Activated naive CD4-positive, alpha-beta T cell (primary cell): ENCODE data around the gene CASZ1.

Experiments used
- DNase-seq, 4 experiments: peaks; one replicate each; lab custom pipeline; 2025; lab: John Stamatoyannopoulos, UW

The CASZ1 gene

DNA sequence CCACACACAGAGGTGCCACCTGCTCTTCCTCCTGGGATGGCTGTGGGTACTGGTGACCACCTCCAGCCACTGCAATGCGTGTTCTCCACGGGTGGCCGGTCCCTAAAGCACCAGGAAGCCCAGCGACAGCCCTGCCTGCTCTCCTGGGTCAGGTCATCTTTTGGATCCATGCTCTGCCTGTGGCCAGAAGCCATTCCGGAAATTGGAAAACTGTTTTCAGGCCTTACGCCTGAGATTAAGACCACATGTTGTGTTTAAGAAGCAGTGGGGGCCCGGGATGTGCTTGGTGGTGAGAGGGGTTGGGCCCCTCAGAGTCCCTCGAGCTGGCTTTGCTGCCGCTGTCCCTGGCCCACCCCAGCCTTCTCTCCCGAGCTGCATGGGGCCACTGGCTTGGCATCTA is 170.9 kb downstream of the CASZ1 start:
- DNase-seq, result no peak

DNA sequence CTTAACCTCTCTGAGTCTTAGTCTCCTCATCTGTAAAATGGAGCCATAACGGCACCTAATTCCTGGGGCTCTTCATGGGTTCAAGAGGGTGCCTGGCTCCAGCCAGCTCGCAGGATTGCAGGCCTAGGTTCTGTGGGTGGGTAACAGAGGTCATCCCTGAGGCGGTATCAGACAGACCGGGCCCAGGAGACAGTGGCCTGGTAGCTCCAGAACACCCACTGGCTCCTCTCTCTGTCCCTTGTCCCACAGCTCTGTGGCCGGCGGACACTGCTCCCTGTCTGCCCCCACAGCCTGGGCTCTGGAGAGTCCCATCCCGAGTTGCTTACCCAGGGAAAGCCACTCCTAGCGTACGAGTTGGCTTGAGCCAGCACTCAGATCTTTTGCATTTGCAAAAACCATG is 171.4 kb downstream of the CASZ1 start:
- DNase-seq, result no peak

DNA sequence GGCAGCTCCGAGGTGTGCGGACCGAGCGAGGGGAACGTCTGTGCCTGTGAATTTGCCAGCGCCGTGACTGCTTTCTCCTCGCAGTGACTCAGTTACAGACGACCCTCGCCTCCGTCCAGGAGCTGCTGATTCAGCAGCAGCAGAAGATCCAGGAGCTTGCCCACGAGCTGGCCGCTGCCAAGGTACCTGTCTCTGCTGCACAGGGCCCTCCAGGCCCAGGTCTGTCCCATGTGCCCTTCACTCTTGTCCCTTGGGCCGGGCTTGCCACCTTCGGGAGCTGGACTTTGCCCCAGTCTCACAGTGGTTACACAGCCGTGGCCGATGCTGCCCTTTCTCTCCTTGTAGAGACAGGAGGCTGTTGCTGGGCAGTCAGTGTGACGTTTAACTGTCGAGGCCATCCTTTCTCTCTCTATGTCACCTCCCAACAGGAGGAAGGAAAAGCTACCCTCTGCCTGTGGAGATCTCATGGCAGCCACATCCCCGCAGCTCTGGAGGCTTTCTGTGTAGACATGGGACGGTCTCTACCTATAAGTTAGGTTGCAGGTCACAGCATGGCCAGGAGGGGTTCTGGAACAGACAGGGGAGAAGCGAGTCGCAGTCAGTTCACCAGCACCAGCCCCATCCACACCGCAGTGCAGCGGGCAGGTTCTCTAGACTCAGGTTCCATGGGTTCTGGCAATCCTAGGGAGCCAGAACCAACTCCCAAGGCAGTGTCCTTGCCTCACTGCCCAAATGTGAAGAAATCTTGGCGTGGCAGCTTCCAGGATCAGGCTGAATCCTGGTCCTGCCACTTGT is 172.0 kb downstream of the CASZ1 start:
- DNase-seq, result no peak

DNA sequence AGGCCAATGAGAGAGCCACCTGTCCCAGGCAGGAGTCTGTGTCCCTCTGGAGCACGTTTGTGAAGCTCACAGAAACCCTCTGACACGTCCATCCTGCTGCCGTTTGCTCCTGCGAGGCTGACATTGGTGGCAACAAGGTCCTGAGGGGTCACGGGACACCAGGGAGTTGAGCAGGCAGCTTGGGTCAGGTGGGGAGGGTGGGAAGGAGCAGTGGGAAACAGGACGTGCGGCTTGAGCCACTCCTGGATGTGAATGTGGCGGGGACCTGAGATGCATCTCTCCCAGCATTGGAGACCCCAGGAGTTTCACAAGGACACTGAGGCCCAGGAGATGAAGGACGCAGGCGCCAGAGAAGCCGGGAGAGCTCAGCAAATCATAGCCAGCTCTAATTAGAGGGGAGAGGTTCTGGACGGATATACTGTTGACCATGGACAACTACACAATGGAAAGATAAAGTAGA is 172.7 kb downstream of the CASZ1 start:
- DNase-seq, result no peak

DNA sequence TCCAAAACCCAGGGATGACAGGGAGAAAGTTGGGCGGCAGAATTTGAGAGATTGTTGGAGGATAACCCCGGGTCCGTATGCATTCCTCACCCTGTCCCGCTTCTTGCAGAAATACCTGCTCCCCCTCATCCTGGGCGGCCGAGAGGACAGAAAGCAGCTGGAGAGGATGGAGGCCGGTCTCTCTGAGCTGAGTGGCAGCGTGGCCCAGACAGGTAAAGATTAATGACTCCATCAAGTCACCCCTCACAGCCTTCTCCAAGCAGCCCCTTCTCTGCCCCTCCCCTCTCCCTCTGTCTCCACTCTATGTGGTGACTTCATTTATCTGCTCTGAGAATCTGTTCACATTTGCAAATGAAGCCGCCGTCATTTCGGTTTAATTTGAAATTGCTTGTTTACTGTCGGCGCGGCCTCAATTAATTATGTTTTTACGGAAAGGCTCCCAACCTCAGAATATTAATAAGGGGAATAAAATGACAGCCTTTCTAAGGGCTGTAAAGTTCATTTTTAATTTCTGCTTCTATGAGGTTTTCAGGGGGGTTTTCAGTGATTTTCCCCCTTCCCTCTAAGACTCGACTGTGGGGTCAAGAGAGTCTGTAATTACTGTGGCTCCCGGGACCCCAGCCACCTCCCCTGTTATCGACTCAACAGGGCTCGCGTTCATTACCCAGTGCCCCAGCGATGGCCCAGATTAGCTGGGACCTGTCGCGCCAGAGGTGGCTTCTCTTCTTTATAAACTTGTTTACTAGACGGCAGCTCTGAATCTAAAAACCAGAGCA is 173.3 kb downstream of the CASZ1 start:
- no peak for DNase-seq

DNA sequence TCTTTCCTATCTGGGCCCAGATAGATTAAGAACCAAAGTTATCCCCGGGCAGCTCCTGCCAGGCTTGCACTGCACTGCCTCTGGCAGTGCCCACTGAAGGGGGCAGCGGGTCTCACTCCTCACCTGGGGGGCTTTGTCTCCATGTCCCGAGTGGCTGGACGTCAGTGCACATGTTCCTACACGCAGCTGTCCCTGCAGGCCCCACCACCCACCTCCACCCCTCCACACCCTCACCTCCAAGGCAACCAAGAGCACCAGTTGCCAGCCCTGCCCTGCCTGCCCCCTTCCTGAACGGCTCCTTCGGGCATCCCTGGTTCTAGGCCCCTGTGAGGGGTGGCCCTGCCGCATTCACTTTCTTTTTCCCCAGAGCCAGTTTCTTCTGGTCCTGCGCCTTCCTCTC is 174.5 kb downstream of the CASZ1 start:
- DNase-seq, result no peak

DNA sequence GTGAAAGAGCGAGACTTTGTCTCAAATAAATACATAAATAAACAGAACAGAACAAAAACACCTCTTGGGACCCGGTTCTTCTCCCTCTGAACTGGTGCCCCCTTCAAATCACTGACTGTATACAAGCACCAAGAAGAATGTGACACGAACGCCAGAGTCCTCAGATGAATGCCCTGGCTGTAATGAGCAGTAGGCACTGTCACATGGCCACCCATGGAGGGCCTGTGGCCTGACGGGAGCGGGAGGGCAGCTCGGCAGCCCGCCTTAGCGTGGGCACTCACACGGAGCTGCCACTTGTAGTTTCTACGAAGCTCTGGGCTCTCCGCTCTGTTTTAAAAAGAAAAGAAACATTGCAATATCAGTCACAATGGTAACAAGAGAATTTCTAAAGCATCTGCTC is 175.7 kb downstream of the CASZ1 start:
- no peak for DNase-seq

DNA sequence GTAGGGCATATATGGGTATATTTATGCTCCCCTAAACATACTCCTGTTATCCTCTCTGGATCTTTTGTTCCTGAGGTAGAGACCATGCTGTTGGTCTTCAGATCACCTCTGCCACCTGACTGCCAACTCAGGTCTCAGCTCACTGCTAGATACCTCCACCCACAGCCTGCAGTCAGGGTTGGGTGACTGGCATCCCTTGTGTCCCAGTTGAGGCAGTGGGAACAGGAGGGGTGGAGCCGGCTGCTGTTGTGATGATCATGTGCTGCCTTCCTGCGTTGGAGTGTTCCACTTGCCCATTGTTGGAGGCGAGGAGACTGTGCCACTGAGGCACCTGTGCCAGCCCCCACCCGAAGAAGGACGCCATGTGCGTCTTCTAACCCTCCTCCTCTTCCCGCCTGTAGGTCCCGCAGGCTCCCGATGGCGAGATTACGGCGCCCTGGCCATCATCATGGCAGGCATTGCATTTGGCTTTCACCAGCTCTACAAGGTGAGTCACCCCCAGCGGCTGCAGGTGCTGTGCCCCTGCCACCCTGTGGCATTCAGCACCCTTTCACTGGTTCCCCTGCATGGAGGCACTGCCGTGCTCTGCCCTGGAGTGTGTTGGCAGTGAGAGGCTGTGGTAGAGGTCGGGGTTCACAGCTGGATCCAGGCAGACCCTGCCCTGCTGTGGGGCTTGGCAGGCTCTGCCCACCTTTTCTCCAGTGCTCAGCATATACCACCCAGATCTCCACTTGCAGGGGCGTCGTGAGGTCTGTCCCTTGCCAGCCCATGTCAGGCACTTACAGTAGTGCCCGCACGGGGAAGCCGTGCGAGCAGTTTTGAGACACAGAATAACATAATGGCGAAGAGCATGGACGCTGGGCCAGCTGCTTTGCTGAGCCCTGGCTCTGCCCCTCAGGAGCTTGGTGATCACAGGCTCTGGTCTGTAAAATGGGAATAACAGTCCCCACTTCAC is 178.2 kb downstream of the CASZ1 start:
- no peak for DNase-seq

DNA sequence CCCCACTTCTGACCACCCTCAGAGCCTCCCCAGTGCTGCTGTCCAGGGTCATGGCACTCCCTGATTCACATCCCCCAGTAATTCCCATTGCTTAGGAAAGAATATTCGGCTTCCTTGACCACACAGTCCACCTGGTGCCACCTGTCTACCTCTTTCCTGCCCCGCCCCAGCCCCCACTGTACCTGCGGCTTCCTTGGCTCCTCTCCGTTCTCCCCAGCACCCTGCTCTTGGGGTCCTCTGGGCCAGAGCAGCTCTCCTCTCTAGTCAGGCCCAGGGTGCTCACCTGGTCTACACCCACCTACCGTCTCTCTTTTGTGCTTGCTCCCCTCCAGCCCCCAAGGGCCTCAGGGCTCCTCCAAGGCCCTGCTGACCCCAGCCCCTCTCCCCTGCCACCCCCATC is 179.1 kb downstream of the CASZ1 start:
- no peak for DNase-seq

DNA sequence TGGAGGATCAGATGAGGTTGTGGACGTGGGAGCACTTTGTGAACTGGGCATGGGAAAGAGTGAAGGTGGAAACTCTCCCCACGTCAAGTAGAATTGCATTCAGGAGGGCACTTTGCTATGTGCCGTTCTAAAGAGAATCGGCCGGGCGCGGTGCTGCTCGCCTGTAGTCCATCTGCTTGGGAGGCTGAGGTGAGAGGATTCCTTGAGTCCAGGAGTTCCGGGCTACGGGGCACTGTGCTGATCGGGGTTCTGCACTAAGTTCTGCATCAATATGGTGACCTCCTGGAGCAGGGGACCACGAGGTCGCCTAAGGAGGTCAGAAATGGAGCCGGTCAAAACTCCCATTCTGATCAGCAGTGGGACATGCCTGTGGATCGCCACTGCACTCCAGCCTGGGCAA is 179.8 kb downstream of the CASZ1 start:
- DNase-seq, result no peak

DNA sequence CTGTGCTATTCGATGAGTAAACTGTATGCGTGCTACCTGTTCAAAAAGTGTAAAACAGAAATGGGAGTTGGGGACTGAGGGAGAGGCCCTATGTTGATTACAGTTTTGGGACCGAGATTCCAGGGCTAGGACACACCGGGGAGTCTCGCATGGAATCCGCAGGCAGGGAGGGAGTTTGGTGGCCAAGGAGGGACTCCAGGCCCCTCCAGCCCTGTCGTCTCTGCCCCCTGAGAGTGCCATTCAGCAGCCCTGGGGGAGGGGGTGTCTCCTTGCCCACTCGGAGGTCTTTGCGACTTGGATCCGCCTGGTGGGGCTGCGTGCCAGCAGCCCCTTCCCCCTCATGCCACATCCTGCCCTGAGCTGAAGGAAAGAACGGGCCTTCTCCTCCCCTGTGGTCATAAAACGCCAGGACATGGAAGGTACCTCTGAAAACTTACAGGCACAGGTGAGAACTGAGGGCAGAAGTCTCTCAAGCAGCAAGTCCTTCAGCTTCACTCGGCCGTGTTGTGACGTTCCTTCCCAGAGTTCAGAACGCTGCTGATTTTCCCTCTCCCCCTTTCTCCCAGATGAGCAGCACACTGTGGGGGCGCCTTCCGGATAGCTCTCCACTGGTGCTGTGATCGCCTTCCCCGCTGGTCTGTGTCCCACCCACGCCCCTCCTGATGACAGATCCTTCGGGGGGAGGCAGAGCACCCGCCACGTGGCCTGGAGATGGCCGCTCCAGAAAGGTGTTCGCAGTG is 180.3 kb downstream of the CASZ1 start:
- no peak for DNase-seq

DNA sequence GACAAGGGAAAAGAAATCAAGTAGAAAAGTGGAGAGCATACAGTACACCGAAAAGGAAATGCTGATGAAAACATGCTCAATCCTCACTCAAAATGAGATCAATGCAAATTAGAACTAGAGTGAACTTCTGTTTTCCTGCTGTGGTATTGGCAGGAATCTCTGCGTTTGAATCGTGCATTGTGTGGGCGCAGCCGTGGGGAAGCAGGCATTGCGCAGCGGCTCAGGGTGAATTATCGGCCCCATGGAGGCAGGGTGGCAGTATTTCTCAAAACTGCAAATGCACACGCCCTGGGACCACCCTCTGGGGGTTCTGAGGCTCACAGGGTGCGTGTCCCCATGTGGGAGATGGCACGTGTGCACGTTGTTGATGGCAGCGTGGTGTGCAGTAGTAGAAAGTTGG is 181.1 kb downstream of the CASZ1 start:
- DNase-seq, result no peak

DNA sequence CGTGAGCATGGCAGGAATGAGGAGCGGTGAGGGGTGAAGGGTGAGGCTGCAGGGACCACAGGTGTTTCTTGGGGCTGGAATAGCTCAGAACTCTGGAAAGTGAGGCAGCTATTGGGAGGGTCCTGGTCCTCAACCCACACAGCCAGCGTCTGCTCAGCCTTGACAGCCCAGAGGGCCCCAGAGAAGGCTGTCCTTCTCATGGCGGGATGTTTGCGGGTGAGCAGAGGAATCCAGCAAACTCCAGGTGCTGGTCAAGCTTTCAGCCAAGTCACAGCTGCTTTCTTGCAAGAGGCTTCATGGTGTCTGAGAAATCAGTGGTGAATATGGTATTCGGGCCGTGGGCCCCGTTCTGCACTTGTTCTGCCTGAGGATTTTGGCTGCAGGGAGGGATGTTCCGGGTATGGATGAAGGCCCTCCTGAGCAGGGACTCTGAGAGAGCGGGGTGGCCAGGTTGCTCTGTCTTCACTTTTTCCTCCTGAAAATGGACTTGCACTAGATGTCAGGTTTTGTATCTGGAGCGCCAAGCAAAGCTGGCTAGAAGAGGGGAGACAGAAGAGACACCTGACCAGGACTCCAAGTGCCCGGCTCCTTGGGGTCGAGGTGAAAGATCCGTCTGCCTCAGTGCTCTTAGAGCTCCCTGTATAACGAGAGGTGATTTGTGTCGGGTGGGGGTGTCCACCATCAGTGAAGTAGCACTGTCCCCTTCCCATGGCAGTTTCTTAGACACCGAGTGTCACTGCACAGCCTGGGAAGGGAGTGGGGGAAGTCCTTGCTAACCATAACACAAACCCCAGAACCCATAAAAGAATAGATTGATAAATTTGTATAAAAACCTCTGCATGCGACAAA is 181.8 kb downstream of the CASZ1 start:
- DNase-seq, result no peak

DNA sequence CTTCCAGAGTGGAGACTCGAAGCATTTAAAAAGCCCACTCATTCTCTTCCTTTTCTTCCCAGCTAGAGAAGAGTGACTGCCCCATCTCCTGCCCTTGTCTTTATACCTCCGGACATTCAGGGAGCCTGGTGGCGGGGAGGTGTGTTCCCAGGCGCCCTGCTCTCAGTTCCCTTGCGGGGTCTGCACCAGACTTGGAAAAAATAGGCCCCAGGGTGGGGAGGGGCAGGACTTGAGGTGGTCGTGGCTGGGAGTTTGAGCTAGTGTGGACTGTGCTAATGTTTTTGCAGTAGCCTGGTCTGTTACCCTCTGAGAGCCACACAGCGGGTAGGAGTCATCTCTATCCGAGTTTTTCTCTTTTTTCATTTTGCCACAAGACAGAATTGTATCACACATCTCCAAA is 182.6 kb downstream of the CASZ1 start:
- no peak for DNase-seq

DNA sequence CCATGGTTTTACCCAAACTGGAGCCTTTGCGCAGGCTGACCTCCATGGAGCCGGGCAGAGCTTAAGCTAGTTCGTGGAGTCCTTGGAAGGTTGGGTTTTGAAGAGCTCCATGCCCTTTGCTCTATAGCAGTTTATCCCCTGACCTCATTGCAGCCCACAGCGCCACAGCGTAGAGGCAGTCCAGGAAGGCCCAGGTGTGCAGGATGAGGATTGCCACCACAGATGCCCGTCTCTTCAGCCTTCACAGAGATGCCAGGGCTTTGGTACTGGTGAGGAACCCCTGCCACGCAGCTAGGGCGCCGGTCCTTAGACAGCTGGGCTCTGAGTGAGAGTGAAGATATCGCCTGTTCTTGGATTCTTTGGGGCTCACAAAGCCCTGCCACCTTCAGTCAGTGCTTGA is 183.1 kb downstream of the CASZ1 start:
- no peak for DNase-seq

DNA sequence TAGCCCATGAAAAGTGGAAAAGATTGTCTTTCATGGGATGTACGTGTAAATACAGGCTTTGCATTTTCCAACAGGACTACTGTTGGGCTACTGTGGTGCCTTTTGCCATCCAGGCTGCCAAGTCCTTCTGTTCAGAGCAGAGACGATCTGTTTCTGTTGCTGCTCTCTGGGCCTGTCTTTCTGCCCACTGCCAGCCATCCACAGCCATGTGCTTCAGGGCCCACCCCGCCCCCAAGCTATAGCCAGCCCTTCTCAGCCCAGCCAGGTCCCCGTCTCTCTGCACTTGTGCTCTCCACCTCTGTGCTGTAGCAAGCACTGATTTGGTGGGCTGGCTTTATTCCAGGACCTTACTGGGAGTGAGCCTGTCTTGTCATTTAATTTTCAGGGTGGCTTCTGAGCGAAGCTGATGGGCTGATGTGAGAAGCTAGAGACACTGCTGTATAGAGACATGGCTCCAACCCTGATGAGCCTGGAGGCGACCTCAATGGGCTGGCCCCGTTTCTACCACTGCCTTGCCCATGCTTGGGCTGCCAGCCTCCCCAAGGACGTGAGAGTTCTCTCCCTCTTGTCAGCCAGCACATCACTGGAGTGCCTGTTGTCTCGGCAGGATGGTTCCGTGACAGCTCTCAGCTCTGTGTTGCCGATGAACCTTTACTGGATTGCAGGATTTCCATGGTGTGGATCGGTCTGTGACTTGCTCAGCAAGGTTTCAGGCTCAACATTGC is 183.8 kb downstream of the CASZ1 start:
- DNase-seq, result no peak

DNA sequence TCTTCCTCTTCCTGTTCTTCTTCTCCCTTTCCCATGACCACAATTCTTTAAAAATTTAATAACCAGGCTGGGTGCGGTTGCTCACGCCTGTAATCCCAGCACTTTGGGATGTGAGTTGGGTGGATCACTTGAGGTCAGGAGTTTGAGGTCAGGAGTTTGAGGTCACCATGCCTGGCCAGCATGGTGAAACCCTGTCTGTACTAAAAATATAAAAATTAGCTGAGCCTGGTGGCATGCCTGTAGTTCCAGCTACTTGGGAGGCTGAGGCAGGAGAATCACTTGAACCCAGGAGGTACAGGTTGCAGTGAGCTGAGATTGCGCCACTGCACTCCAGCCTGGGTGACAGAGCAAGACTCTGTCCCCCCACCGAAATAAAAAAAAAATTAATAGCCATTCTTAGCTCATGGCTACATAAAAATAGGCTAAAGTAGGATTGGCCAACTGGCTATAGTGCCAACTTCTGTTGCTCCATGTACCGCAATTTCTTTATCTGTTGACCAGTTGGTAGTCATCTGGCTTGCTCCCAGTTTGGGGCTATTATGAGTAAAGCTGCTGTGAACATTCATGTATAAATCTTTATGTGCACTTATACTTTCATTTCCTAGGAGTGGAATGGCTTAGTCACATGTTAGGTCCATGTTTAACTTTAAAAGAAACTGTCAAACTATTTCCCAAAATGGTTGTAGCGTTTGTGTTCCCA is 185.4 kb downstream of the CASZ1 start:
- DNase-seq, result no peak

DNA sequence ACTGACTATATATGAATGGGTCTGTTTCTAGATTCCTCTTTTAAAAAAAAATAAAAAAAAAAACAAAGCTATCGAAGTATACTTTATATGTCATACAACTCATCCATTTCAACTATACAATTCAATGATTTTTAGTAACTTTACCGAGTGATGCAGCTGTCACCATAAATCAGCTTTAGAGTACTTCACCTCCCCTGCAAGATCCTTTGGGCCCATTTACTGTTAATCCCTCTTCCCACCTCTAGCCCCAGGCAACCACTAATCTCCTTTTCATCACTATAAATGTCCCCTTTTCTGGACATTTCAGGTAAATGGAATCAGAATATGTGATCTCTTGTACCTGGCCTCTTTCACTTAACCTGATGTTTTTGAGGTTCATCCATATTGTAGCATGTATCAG is 187.8 kb downstream of the CASZ1 start:
- no peak for DNase-seq

DNA sequence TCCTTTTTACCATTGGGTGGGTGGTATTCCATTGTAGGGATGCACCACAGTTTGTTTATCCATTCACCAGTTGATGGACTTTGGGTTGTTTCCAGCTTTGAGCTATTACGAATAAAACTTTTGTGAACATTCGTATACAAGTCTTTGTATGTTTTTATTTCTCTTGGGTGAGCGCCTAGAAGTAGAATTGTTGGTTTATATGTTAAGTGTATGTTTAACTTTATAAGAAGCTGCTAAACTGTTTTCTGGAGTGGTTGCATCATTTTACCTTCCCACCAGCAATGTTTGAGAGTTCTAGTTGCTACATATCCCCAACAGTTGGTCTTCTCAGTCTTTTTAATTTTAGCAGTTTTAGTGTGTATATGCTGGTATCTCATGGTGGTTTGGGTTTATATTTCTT is 189.2 kb downstream of the CASZ1 start:
- DNase-seq, result no peak
